NCI-H526 (cell line): ENCODE measurements around the gene GIGYF2.

Experiments used
- DNase-seq, 2 experiments: peaks; one replicate each; lab custom pipeline; 2025; lab: John Stamatoyannopoulos, UW

The GIGYF2 gene

DNA sequence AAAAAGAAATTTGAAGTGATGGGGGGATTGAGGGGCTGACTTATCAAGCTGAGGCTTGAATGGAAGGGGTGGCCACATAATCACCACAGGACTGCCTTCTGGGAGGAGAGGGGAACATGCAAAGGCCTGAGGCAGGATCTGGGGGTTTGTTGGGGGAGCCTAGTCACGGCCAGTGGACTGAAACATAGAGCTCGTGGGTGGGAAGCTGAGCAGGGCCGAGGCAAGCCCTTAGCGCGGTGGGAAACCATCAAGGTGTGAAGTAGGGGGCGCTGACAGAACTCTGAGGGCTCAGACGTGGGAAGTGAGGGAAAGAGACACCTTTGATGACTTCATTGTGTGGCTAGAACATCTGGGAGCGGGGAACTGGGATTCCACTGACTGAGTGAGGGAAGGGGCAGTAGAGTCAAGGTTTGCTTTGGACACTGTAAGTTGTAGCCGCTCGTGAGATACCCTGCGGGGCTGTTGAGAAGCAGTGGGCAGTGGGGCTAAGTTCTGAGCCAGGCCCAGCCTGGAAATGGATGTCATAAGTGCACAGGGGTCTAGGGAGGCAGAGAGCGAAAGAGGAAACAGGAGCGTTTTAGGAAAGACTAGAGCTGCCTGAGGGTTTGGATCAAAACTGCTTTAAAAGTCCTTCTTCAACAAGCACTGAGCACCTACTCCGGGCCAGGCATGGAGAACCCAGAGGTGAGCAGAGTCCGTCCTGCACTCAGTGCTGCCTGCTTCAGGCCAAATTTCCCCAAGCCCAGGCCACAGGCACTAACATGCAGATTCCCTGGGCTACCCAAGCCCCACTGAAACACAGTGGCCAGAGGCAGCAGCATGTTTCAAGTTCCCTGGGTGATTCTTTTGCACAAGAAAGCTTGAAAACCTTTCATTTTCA is 172.2 kb downstream of the GIGYF2 start:
- no peak for DNase-seq

DNA sequence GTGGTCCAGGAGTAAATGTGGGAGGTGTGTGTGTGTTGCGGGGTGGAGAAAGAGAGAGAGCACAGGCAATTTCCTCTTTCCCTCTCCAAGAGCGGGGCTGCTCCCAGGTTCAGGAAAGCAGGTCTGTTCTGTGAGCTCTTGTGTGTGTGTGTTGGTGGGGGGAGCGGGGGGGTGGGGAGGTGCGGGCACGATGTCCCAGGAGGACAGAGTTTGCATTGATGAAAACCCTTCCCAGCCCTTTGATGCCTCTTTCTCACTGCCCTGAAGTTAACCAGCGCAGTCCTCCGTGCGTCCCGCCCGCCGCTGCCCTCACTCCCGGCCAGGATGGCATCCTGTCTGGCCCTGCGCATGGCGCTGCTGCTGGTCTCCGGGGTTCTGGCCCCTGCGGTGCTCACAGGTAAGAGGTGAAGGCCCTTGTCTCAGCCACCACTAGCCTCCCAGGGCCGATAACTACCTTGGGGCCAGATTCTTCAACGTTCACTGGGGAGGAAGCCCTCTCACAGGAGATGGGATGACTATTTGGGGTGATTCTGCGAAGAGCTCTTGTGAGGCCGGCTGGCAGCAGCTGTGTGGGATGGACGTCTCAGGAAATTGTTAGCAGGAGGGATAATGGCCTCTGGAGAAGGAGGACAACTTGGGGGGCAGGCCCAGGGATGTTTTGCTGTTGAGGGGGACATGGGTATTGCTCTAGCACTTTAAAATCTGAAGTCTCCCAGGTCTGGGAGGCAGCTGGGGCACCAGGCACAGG is 173.1 kb downstream of the GIGYF2 start, which contains the start of gene SNORC:
TSS of gene SNORC (plus strand) at position 247 of the 748 bp plus-strand sequence. CDS start at position 325, 78 bp downstream.
- no peak for DNase-seq

DNA sequence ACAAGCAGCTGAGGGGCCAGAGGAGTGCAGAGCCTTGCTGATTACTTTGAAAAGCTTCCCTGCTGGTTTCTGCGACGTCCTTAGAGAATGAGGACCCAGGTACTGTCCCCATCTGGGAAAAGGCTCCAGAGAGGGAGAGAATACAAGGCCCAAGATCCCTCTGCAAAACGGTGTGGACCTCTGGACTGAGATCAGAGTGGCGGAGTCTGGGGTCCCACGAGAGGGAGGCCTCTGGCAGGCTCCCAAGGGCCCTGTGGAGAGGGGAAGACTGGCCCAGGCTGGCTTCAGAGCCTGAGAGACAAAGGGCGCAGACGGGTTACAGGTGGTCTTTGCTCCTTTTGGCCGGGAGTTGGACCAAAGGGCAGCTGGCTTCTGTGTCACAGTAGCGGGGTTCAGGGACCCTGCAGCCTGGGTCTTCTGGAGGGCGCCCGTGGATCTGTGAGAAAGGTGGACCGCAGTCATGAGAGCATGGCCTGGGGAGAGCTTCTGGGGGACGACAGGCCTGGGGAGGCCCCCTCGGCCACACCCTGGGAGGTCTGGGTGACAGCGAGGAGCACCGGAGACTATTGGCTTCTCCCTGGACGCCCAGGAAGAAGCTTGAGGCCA is 173.7 kb downstream of the GIGYF2 start:
- DNase-seq, result no peak

DNA sequence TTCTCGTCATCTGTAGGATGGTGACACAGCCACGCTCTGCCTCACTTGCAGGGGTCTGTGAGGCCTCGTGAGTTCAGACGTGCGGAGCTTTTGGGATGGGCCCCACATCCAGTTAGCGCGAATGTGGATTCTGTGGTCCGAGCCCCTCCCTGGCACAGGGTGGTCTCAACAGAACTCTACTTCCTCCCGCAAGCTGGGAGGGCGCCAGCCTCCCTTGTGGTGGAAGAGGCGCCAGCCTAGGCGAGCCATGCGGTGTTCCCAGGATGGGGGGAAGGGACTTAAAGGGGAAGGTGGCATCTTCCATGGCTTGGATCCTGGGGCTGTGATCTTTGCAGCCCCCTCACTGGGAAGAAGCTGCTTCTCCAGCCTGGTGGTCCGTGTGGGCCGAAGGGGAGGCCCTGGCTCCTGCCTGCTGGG is 174.3 kb downstream of the GIGYF2 start:
- no peak for DNase-seq

DNA sequence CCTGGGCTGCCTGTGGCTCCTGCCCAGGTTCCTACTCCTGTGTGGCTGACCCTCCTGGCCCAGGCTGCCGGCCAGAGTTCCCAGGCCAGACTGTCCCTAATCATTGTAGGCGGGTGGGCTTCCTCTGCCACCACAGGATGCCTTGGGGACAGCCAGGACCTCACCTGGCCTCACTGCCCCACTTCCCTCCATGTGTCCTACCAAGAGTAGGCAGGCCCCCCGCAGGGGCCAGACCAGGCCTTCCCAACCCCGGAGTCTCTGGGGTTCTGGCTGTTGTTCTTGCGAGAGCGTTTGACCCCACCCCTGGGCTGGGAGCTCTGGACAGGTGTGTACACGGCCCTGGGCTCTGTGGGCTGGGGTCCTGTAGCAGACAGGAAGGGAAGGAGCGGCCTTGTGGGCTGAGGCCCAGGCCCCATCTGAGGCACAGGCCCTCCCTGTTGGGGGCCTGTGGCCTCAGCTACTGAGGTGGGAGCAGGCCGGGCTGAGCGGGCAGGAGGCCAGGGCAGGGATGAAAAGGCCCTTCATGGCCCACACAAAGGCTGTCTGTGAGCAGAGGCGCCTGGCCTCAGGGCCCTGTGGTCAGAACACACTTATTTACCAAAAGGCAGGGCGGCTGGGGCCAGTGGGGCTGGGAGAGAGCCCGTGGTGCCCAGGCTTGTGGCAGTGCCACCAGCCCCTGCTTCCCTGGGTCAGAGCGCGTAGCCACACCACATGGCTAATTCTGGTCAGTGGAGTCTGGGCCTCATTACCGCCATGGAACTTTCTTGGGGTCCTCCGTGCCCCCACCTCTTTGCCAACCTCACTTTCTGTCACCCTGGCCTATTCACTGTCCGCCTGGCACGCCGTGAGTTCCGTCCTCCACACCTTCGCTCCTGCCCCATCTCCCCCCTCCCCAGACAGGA is 175.0 kb downstream of the GIGYF2 start:
- DNase-seq, result no peak

DNA sequence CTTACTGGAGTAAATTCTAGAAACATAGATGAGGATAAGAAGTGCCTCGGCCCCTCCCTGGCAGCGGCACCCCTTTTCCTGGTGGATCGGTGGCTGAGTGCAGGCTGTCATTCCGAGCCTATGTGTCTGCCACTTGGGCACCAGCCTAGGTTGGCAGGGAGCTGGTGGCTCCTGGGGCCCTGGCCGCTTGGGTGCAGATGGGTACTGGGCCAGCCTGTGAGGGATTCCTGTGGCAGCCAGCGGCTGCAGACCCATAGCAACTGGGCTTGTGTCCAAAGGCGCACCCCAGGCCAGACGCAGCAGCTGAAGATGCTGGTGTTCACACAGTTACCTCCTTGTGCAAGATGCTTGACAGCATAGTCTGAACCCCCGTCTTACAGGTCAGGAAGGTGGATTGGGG is 175.7 kb downstream of the GIGYF2 start:
- no peak for DNase-seq

DNA sequence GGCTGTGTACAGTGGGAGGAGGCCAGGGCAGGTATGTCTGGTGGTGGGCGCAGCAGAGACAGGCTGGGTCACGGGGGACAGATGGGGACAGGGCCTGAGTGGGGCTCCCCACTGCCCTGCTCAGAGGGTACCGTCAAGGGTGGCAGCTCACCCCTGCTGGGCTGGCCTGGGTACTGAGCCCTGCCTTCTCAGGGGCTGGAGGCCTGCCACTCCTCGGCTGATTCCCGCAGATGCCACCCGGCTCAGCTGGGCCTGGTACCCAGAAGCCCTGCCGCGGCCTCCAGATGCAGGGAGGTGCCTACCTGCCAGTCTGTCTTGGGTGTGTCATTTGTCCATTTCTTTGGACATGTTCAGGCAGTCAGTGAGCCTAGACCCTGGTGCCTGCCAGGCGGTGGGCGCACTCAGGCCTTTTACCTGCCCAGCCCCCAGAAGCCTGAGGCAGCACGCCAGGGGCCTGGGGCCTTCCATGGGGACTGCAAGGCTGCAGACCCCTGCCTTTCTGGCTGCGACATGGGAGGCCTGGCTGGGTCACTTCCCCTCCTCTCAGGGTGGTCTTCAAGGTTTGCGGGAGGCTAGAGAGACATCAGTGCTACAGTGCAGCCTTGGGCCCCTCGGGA is 176.3 kb downstream of the GIGYF2 start:
- no peak for DNase-seq

DNA sequence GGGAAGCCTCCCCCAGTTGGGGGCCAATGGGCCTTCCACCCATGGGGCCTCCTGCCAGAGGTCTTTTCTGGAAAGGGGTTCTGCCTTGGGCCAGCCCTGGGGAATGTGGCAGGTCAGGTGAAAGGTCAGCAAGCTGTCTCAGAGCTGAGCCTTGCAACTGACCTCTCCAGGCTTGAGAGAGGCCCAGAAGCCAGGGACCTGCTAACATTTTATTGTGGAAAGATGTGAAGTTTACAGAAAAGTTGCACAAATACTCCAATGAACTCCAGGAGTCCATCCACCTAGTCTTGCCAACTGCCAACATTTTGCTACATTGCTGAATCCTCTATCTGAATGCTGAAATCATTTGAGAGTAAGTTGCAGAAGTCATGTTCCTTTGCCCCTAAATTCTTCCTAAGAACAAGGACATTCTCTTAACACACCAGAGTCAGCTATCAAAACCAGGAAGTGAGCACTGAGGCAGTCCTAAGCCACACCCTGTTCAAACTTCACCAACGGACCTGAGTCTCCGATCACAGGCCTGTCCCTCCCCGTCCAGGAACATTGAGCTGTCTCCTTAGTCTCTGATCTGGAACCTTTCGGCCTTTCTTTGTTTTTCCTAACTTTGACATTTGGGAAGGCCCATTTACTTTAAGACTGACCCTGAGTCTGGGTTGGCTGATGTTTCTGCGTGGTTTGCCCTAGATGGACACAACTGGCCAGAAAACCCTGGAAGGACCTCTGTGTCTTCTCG is 176.9 kb downstream of the GIGYF2 start:
- peak; percentile 10 to 47 for DNase-seq

DNA sequence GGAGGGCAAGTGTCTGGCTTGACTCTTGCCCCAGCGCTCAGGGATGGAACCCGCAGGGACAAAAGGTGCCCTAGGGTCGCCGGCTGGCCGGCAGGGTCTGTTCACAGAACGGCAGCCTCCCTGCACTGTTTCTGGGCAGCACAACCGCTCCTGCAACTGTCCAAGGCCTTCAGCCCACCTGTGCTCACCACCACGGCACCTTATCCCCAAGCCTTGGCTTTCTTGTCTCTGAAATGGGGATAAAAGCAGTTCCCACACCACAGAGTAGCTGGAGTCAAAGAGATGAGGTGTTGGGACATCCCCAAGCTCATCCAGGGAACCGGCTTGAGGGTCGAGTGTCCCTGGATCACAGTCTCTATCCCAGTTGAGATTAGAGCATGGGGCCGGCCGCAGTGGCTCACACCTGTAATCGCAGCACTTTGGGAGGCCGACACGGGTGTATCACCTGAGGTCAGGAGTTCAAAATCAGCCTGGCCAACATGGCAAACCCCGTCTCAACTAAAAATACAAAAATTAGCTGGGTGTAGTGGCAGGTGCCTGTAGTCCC is 177.6 kb downstream of the GIGYF2 start:
- no peak for DNase-seq

DNA sequence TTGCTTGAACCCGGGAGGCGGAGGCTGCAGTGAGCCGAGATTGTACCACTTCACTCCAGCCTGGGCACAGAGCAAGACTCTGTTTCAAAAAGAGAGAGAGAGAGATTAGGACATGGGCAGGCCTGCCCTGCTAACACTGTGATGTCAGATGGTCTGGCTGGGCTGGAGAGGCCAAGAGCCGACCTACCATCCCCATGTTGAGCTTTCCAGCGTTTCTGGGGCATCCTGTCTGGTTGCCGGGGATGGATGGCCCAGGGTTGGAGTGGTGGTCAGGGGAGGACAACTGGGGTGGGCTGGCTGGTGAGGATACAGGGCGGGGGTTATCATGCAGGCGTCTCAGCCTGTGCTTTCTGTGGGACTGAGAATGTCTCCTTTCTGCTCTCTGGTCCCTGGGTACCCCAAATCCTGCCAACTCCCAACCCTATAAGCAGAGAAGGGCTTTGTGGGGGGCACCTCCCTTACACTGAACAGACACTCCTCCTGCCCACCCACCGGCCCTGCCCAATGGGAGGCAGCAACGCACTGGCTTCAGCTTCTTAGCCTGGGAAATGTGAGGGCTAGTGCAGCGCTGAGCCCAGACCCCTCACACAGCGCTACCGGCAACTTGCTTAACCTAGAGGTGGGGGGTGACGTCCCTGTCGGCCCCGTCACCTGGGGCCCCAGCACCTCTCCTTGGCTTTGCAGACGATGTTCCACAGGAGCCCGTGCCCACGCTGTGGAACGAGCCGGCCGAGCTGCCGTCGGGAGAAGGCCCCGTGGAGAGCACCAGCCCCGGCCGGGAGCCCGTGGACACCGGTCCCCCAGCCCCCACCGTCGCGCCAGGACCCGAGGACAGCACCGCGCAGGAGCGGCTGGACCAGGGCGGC is 178.4 kb downstream of the GIGYF2 start:
- DNase-seq, result peak; percentile 10 to 59

DNA sequence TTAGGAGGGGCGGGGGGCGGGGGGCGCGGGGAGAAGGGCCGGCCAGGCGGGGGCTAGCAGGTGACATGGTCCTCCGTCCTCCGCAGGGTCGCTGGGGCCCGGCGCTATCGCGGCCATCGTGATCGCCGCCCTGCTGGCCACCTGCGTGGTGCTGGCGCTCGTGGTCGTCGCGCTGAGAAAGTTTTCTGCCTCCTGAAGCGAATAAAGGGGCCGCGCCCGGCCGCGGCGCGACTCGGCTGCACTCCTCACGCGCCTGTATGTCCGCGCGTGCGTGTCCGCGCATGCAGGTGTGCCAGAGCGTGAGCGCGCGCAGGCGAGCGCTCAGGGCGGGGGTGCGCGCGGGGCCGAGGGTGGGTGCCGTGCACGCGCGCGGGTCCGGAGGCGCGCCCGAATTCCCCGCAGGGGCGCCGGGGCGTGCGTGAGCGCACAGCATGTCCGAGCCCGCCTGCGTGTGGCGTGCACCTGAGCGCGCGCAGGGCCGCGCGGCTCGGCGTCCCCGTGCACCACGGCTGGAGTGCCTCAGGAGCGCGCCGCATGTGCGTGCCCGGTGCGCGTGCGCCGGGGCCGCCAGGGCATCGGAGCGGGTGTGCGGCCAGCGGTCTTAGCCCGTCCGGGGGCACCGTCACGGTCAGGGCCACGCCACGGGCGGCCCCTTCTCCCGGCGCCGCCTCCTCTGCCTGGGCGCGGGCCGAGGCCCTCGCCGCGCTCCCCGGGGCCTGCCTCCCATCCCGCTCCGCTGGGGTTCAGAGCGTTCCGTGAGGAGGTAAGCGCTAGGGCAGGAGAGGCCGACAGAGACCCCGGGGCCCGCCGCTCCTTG is 179.2 kb downstream of the GIGYF2 start:
- peak; percentile 50 to 87 for DNase-seq

DNA sequence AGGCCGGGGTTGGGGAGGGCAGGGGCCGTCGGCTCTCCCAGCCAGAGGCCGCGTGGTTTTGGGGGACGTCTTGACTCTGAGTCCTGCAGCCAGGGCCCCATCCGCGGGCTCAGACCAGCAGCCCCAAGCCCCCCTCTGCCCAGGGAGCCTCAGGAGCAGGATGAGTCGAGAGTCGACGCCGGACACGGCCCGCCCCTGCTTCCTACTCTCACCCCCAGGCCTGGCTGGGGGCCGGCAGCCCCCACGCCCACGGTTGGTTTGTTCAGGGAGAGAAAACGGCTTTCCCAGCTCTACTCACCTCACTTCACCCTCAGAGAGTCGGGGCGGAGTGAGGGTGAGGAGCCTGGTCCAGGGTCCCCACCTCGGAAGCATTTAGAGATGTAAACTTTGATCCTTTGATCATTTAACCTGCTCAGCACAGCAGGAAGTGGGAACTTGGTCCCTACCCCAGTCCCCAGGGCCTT is 179.9 kb downstream of the GIGYF2 start:
- peak in 1 of 2 experiments; percentile 42 for DNase-seq

DNA sequence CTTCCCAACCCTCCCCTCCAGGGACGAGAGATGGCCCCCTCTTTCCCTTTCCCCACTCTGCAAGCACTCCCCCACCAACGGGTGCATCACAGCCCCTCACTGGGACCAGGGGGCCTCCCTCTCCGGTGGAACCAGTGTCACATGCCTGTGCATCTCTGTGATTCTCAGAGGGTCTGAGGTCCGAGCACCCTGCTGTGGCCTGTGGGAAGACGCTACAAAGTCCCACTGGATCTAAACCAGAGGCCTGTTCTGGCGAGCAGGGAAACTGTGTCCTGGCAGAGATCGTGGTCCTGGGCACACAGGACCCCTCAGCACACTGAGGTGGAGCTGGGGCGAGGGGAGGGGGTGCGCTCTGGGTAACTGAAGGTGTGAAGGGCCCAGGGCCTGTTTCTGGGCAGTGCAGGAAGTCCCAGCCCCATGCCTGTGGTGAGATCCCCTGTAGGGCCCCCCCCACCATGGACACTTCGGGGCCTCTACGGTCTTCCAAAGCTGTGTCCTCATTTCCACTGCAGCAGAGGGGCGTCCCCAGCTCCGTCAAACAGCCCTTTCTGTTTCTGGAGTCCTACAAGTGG is 180.9 kb downstream of the GIGYF2 start:
- DNase-seq, result no peak

DNA sequence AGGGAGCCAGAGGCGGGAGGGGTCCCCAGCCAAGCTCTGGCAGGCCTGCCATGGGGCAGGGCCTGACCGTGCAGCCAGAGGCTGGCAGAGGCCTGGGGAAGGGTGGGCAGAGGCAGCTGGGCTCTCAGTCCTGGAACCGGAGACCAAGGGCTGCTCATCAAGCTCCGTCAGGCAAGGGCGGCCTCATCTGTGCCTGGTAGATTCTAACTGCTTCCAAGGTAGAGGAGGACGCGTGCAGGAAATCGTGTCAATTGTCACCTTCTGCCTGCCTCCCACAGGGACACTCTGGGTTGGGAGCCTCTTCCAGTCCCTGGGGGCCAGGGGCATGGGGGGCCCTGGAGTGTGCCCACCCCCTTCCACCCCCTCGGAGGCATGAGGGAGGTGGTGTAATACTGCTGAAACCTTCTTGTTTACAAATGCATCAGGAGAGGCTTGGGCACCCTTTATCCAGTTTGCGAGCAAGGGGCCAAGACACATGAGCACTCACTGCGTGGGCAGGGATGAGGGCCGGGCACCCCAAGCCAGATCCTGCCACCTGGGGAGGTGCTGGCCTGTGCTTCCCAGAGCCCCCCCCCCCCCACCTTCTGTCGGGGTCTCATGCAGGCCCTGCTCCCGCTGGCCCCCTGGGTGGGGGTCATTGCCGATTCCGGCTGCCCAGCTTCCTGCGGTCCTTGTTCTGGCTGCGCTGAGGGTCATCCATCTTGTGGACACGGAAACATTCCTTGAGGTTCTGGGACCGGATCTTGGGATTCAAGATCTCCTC is 181.9 kb downstream of the GIGYF2 start:
- peak in 1 of 2 experiments; percentile 13 for DNase-seq

DNA sequence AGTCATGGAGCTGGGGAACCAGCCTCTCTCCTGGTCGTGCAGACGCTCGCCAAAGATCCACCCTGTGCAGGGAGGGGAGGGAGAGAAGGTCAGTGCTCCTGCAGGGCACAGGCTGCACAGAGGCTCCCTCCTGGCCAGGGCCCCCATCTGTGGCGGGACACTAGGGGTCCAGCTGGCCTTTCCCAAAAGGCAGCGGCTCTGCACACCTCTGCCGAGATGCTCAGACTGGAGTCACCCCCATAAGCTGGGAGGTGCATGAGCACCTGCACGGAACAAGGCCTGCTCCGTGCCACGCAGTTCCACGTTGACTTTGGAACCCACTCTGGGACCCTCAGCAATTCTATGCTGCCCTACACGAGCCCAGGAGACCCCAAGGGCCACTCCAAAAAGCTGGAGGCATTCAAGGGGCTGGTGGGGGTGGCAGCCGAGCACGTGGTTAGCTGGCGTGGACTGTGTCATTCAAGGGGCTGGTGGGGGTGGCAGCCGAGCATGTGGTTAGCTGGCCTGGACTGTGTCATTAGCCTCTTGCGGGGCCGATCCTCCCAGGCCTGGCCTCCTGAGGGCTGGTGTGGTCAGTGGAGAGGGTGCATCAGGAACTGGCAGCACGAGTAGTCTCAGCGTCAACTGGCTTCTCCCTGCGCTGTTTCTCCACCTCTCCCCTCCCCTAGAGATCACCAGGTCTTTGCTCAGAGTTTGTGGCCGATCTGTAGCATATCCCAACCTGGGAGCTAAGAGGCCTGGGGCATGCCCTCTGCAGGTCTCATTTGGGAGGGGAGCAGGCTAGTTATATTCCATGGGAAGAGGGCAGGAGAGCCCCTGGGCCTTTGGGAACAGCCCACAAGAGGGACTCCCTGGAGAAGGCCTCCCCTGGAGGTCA is 182.7 kb downstream of the GIGYF2 start:
- DNase-seq, result no peak

DNA sequence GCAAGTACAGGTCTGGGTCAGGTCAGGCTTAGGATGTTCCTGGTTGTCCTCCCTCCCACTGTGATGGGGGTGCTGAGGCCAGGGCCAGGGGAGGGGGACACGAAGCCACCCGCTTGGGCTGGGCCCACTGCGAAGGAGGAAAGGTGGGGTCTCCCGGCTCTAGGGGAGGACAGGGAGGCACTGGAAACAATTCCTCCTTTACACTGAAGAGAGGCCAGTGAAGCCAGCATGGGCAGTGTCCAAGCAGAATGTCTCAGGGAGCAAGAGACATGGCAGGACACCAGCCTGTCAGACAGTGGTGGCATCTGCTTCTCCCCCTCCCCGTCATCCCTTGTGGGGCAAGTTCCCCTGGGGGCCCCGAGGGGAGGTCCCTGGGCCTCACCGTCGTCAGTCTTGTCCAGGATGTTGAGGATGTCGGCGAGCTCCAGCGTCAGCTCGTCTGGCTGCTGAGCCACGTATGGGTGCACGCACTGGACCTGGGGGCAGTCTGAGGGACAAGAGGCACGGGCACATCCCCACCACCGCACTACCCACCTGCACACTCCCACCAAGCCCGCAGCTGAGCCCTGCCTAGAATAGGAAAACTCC is 183.7 kb downstream of the GIGYF2 start:
- DNase-seq, result no peak
